HG03439 (cell line): Measurements from ENCODE around the gene LYZL1.
A peak's percentile ranks its signal among the peaks of the same experiment; 100 is the strongest.
"Not testable (repeated sequence)": the region's sequence is repeated elsewhere in the genome, so short reads cannot be mapped to it uniquely, and the experiment has no call there.

Experiments used
- ATAC-seq: cut with Tn5 transposase; IDR thresholded peaks from one replicate; pipeline ENCODE4 v1.9.1; 2021; ENCODE audit warnings: mild to moderate bottlenecking, moderate library complexity; ENCODE audit not compliant: unreplicated experiment

Gene LYZL1

GRCh38 chr10:29259498-29259897 is 29.4 kb upstream of the LYZL1 start:
- no peak for ATAC-seq

DNA sequence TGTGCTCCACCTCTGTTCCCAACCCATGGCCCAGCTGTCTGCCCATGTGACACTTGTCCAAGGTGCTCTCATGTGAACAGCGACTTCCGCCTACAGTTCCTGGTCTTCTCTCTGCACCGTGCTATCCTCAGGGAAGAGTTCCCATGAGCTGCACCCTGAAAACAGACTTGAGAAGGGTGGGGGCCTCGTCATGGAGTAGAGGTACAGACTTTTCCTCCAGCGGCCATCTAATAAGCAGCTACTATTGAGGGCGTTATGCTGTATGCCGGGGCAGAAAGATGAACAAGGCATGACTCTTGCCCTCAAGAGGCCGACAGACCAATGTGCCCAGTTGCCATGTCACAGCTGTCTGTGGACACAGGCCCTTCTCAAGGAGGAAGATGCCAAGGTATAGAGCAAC is 25.4 kb upstream of the LYZL1 start:
- ATAC-seq, result no peak

DNA sequence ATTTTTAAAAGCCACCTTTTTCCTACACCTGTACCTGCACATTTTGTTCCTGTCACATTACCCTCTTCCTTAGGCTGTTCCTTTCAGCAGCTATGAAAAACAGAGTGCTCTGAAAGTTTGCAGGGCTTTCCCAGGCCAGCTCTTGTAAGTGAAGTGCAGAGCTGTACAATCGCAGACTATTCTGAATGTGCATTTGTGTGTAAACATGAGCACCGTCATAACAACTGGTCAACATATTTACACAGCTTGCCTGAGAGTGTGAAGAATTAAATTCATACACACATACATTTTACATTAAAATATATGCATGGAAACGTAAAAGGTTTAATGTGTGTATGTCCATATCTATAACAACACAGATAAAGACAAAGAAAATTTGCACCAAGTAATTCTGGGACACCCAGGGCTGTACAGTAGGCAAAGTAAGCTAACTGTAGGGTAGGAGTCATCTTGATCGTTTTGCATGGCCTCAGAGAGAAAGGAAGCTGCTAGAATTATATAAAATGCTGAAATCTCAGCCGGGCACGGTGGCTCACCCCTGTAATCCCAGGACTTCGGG is 23.6 kb upstream of the LYZL1 start:
- ATAC-seq, result no peak

DNA sequence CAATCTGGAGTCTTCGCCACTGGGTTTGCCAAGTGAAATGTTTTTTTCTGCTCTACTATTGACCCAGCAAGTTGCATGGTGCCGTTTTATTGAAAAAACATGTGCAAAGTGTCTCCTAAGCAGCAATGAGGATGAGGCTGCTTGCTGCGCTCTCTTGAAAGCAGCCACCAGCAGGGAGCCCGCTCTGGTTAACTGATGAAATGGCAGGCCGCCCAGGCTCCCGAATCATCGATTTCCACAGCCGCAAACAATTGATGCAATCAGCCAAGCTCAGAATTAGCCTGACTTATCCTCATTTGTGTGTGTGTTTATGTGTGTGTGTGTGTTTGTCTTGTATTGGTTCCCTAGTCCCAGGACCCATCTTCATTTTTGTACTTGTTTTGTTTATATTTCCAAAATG is 22.2 kb upstream of the LYZL1 start:
- no peak for ATAC-seq

DNA sequence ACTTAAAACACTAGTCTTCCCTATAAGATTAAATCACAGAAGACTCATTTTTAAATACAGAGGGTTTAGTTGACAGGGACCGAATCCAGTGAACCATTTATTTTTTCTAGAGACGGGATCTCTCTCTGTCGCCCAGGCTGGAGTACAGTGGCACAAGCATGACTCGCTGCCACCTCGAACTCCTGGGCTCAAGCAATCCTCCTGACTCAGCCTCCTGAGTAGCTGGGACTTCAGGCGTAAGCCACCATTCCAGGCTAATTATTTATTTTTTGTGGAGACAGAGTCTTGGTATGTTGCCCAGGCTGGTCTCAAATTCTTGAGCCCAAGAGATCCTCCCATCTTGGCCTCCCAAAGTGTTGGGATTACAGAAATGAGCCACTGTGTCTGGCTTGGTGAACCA is 20.9 kb upstream of the LYZL1 start:
- ATAC-seq, result no peak

DNA sequence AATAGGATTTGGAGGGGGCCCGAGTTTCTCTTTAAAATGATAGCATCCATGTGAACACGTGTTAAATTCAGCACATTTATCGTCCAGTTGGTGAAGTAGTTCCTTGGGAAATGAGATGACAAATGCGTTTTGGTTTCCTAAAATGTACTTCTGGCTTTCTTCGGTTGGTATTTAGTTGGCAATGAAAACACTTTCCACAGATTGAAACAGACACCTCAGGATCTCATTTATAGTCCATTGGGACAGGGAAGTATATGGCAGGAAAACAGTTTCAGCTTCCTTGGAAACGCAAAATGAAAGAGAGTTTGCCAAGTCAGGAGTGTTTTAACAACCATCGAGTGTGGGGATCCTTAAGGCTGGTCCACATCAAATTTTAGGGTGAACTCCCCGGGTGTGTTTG is 19.4 kb upstream of the LYZL1 start:
- ATAC-seq, result no peak

- ATAC-seq, result no peak
These were observed 18.0 kb upstream of the LYZL1 start for GRCh38 chr10:29270883-29271282.

GRCh38 chr10:29271877-29272276 is 17.0 kb upstream of the LYZL1 start:
- ATAC-seq, result no peak

DNA sequence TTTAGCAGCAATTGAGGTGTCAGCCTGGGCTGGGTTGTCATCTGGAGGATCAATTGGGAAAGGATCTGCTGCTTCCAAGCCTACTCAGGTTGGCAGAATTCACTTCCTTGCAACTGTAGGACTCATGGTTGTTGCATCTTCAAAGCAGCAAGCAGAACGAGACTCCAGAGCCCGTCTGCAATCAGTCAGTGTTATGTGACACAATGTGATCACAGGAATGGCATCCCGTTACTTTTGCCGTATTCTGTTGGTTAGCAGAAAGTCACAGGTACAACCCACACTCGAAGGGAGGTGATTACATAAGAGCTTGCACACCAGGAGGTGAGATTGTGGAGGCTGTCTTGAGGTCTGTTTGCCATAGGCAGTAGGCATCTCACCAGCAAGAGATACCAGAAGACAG is 15.4 kb upstream of the LYZL1 start:
- no peak for ATAC-seq

DNA sequence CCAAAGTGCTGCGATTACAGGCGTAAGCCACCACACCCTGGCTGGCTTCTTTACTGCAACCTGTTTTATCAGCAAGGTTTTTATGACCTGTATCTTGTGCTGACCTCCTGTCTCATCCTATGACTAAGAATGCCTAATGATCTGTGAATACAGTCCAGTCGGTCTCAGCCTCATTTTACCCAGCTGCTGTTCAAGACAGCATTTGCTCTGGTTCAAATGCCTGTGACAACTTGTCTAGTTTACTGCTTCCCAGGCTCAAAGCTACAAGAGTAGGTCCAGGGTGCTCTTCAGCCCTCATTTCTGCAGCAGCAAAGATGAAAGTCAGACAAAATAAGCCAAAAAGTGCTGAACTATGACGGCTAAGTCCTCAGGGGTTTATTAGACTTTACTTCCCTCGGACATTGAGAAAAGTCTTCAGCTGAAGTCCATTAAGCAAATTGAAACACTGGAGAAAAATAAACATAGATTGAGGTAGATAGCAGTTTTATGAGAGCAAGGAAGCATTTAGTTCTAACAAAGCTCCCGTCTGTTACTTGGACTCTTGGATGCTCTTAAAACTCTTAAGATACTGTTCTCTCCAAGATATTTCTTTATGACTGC is 12.5 kb upstream of the LYZL1 start:
- ATAC-seq, result no peak

DNA sequence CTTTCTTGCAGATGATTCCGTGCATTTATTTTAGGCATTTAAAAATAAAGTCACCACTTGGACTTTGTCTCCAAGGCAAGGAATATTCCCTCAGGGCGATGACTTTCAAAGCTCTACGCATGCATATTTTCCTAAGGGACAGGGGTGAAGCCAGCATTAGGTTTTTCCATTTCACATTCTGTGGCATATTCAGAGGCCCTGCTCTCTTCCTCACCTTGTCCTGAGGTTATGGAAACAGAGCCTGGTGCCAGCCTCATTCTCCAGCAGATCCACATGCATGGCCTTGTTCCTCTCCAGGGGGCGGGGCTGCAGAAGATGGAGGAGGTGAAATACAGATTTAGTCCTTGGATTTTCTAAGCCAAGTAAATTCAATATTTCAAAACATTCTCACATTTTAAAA is 11.6 kb upstream of the LYZL1 start:
- ATAC-seq, result no peak

- no peak for ATAC-seq
These were observed 8.9 kb upstream of the LYZL1 start for GRCh38 chr10:29279779-29280487.

- ATAC-seq, result no peak
These were observed 8.4 kb upstream of the LYZL1 start for GRCh38 chr10:29280488-29280840.

DNA sequence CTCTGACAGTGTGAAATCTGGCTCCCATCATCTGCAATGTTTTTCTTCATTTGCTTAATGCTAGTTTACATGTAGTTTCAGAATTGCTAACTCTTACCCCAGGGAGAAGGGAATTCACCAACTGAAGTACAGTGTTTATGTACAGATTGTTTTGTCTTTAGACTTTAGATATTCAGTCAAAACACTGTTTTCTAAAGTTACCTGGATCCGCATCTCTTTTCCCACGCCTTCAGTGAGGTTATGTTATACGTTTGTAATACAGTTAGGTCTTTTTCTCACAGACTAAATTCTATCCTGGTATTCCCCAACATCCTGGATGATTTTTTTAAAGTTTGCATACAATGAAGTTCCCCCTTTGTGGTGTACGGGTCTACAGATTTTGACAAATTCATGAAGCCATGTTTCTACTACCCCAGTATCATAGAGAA is 3.2 kb upstream of the LYZL1 start:
- peak; percentile 94 for ATAC-seq

DNA sequence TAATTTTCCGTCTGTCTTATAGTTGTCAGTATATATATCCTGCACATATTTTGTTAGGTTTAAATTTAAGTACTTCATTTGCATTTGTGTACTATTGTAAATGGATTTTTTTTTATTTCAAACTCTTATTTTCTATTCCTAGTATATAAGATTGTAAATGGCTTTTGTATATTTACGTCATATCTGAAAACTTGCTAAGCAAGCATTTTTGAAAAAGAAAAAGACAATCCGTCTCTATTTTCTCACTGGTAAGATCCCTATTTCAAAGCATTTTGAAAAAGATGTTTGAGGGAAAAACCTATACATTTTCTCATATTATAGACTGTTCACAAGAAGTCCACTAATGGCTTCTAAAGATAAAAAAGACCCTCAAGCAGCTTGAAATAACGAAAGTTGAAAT is 1.2 kb upstream of the LYZL1 start:
- ATAC-seq, result no peak

DNA sequence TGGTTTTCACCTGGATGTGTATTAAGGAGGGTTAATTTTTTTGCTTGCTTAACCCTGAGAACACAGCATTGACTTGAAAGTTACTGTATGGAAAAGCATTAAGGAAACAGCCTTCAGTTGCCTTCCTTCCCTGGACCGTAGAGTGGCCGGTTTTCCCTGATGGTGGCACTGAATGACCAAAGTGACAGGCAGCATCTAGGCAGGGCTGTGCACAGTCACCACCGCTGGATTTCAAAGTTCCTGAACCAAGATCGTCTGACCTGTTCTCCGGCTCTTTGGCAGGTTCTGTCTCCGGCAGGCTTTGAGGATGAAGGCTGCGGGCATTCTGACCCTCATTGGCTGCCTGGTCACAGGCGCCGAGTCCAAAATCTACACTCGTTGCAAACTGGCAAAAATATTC is 2.7 kb downstream of the LYZL1 start:
- not testable (repeated sequence) for ATAC-seq

DNA sequence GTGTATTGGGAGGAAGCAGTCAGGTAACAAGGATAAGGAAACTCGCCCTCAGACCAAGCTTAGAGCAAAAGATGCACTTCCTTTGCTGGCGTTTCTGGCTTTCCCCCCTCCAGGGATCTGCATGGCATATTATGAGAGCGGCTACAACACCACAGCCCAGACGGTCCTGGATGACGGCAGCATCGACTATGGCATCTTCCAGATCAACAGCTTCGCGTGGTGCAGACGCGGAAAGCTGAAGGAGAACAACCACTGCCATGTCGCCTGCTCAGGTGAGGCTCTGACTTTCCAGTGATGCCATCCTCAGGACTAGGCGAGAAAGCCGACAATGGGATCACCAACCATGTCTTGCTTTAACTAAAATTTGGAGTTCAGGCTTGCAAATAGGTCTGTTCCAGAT is 3.5 kb downstream of the LYZL1 start:
- ATAC-seq, result not testable (repeated sequence)

- no peak for ATAC-seq
These were observed 6.9 kb downstream of the LYZL1 start for GRCh38 chr10:29295813-29296212.

GRCh38 chr10:29297678-29298077 is 8.8 kb downstream of the LYZL1 start:
- ATAC-seq, result no peak

- no peak for ATAC-seq
These were observed 12.6 kb downstream of the LYZL1 start for GRCh38 chr10:29301359-29301910.

DNA sequence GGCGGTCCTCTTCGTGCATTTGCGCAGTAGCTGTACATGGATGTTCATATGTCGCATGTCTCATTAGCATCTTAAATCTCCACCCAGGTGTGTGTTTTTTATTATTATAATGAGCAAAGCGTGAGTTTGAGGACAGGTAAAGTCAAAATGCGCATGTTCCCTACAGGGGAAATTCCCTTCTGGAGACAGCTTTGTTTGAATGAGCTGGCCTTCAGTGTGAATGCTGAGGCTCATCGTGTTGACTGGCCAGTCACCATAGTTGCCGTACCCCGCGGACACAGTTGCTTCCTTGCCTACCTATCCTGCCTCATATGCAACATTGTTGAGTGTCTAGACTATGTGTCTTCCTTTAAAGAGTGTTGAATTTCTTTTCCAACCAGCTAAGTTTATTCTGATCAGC is 13.6 kb downstream of the LYZL1 start:
- ATAC-seq, result no peak

GRCh38 chr10:29304264-29304994 is 15.6 kb downstream of the LYZL1 start:
- no peak for ATAC-seq
